ENCODE results near the gene GTF3C5. TPM values are rescaled to one million over a fixed set of nuclear protein-coding genes. Genes with fewer than 3 reads are reported as not detected.
"Not testable (repeated sequence)": the region's sequence is repeated elsewhere in the genome, so short reads cannot be mapped to it uniquely, and the experiment has no call there.

The GTF3C5 gene
- total and polyA plus RNA-seq, 2 of the 4 experiments (the other 2 are of a cell fraction): 49.1 to 52.3 TPM

- peaks cover 28% of the 10 kb centered on the region for H3K27me3 ChIP-seq (ENCODE audit: control insufficient read depth, insufficient read depth, low read length)
- H3K56ac ChIP-seq (ENCODE audit: extremely low read depth, insufficient read depth, low read length); intact Hi-C loops (cut with micrococcal nuclease); H4K20me1 ChIP-seq (ENCODE audit: insufficient read depth, low read length); H3K23ac ChIP-seq (ENCODE audit: low read depth, low read length); H2BK20ac ChIP-seq (ENCODE audit: low read depth, low read length); H3K14ac ChIP-seq (replicated peaks; ENCODE audit: low read depth, low read length); H4K91ac ChIP-seq (ENCODE audit: insufficient read depth, low read depth, low read length); H3K9me3 ChIP-seq (ENCODE audit: control insufficient read depth, insufficient read depth, low read length); H2AK9ac ChIP-seq (replicated peaks; ENCODE audit: low read depth, low read length, poor library complexity); H3K27ac ChIP-seq (ENCODE audit: insufficient read depth, low read length); H2BK120ac ChIP-seq (ENCODE audit: low read depth, low read length); in situ Hi-C loops (cut with MboI; ENCODE audit: low sequenced_read_pairs); H3K18ac ChIP-seq (ENCODE audit: low read depth, low read length); H3K4me3 ChIP-seq (ENCODE audit: insufficient read depth, low read depth, low read length); BruUV-seq (replicated peaks); H3K9me1 ChIP-seq (ENCODE audit: insufficient read depth, low read length); CTCF ChIA-PET; H3K4me1 ChIP-seq (ENCODE audit: control insufficient read depth, insufficient read depth, low read length); H2AK5ac ChIP-seq (ENCODE audit: low read depth, low read length); H3K4ac ChIP-seq (ENCODE audit: low read depth, low read length); H4K8ac ChIP-seq (ENCODE audit: low read depth in 2 of 2, low read length in 2 of 2); H3K4me2 ChIP-seq (ENCODE audit: low read depth, low read length); H3K9ac ChIP-seq (ENCODE audit: low read depth, low read length); H2AFZ ChIP-seq (replicated peaks; ENCODE audit: low read length, poor library complexity); POLR2A ChIA-PET (ENCODE audit: unreplicated experiment); H2BK5ac ChIP-seq (ENCODE audit: low read depth, low read length, poor library complexity, severe bottlenecking); ATAC-seq (ENCODE audit: low read depth); H3K36me3 ChIP-seq (ENCODE audit: control insufficient read depth, insufficient read depth, low read length); DNase-seq; H3K79me1 ChIP-seq (ENCODE audit: low read depth in 1 of 2, low read length in 2 of 2); H4K5ac ChIP-seq (ENCODE audit: low read depth, low read length); H2BK15ac ChIP-seq (ENCODE audit: low read depth, low read length); dilution Hi-C loops (cut with HindIII; ENCODE audit: low sequenced_read_pairs, unreplicated experiment): not testable (repeated sequence)
- WGBS, 2 experiments (ENCODE audit: extremely low coverage in 2 of 2, insufficient read length in 1 of 2): 100% methylated on average over 1 of the region's 18 CpGs; no CpG with 5 or more reads in 1 of the 2 experiments
Observed at GRCh38 chr9:133080786-133081779, 50.3 kb downstream of the GTF3C5 start.

GRCh38 chr9:133081957-133082644, 51.3 kb downstream of the GTF3C5 start:
- ATAC-seq (ENCODE audit: low read depth): not testable (repeated sequence)

More at GRCh38 chr9:133081957-133082644, 51.3 kb downstream of the GTF3C5 start:
- H4K91ac ChIP-seq (ENCODE audit: insufficient read depth, low read depth, low read length); H3K4ac ChIP-seq (ENCODE audit: low read depth, low read length); H2AK5ac ChIP-seq (ENCODE audit: low read depth, low read length); BruUV-seq (replicated peaks); in situ Hi-C loops (cut with MboI; ENCODE audit: low sequenced_read_pairs); H2BK20ac ChIP-seq (ENCODE audit: low read depth, low read length); H3K18ac ChIP-seq (ENCODE audit: low read depth, low read length); H3K9me1 ChIP-seq (ENCODE audit: insufficient read depth, low read length); H3K79me1 ChIP-seq (ENCODE audit: low read depth in 1 of 2, low read length in 2 of 2); H3K27ac ChIP-seq (ENCODE audit: insufficient read depth, low read length); H3K36me3 ChIP-seq (ENCODE audit: control insufficient read depth, insufficient read depth, low read length); H2BK15ac ChIP-seq (ENCODE audit: low read depth, low read length); H2BK5ac ChIP-seq (ENCODE audit: low read depth, low read length, poor library complexity, severe bottlenecking); H3K9me3 ChIP-seq (ENCODE audit: control insufficient read depth, insufficient read depth, low read length); H3K4me3 ChIP-seq (ENCODE audit: insufficient read depth, low read depth, low read length); DNase-seq; H4K8ac ChIP-seq (ENCODE audit: low read depth in 2 of 2, low read length in 2 of 2); H3K4me1 ChIP-seq (ENCODE audit: control insufficient read depth, insufficient read depth, low read length); CTCF ChIA-PET; H4K5ac ChIP-seq (ENCODE audit: low read depth, low read length); POLR2A ChIA-PET (ENCODE audit: unreplicated experiment); H4K20me1 ChIP-seq (ENCODE audit: insufficient read depth, low read length); H3K9ac ChIP-seq (ENCODE audit: low read depth, low read length); H2BK120ac ChIP-seq (ENCODE audit: low read depth, low read length); H3K56ac ChIP-seq (ENCODE audit: extremely low read depth, insufficient read depth, low read length); H3K14ac ChIP-seq (replicated peaks; ENCODE audit: low read depth, low read length); H3K4me2 ChIP-seq (ENCODE audit: low read depth, low read length); H2AFZ ChIP-seq (replicated peaks; ENCODE audit: low read length, poor library complexity); intact Hi-C loops (cut with micrococcal nuclease); H3K23ac ChIP-seq (ENCODE audit: low read depth, low read length); dilution Hi-C loops (cut with HindIII; ENCODE audit: low sequenced_read_pairs, unreplicated experiment): not testable (repeated sequence)
- H3K27me3 ChIP-seq (ENCODE audit: control insufficient read depth, insufficient read depth, low read length): peaks cover 28% of the 10 kb centered on the region
- peak overlapping the region; percentile 78 for H2AK9ac ChIP-seq (replicated peaks; ENCODE audit: low read depth, low read length, poor library complexity)
- WGBS, 2 experiments (ENCODE audit: extremely low coverage in 2 of 2, insufficient read length in 1 of 2): 54% methylated on average over 4 of the region's 12 CpGs; no CpG with 5 or more reads in 1 of the 2 experiments
